K562 (cell line): ENCODE results near the gene LPXN. TPM values are rescaled to one million over a fixed set of nuclear protein-coding genes. Genes with fewer than 3 reads are reported as not detected.

Source experiments
- ATAC-seq: fragments of 200-7000 bp; cut with Tn5 transposase; 3 replicates; pipeline ENCODE4 v1.9.1; 2020; ENCODE audit warnings: moderate library complexity
- BruUV-seq: library from RNA; stranded (reverse); fragments of 400-500 nt; replicated peaks from 2 replicates; lab custom pipeline; 2021; lab: Mats Ljungman, UMichigan
- CTCF ChIA-PET: fragments of 300-600 bp; formaldehyde crosslinking; extraction: SDS; loops from one replicate; lab custom pipeline; 2021; ENCODE audit warnings: low intra/inter-chr PET ratio; lab: Yijun Ruan, JAX
- POLR2A ChIA-PET: fragments of 300-600, 350-650 bp; sonication (Branson Sonifier 250); formaldehyde crosslinking; extraction: SDS; loops from one replicate; lab custom pipeline; 2021; ENCODE audit warnings: antibody characterized with exemption, inconsistent platforms; lab: Yijun Ruan, JAX
- DNase-seq, 4 experiments: peaks; one replicate each; pipeline versions ENCODE4 v3.0.0 to v3.0.0-alpha.2; 2011 to 2018; ENCODE audit warnings: low spot score in 3 of 4, mixed read lengths in 3 of 4; ENCODE audit errors: extremely low read depth in 1 of 4
- FAIRE-seq: peaks from 2 replicates; lab custom pipeline; 2011; peaks lifted over from hg19 to GRCh38; lab: Jason Lieb, UNC
- H2AFZ ChIP-seq: 2 replicates; pipeline ENCODE4 v1.6.0; 2011; ENCODE audit warnings: low read depth, low read length, control low read depth, inconsistent platforms
- H3K27ac ChIP-seq: fragments of 200-600 bp; 3 replicates; pipeline ENCODE4 v1.8.0; 2011; ENCODE audit warnings: low read depth, mild to moderate bottlenecking, control low read depth, inconsistent platforms, low read length, moderate library complexity, mixed read lengths; ENCODE audit errors: extremely low read depth
- H3K27me3 ChIP-seq, 2 experiments: fragments of 300-600 bp in 1 of 2; 2 replicates in 1 of 2; 3 replicates in 1 of 2; pipeline versions ENCODE4 v1.6.0 to v1.8.0; 2011; ENCODE audit warnings: inconsistent platforms in 2 of 2, low read length in 2 of 2, mild to moderate bottlenecking in 1 of 2, mixed read lengths in 1 of 2, moderate library complexity in 1 of 2; ENCODE audit not compliant: control insufficient read depth in 2 of 2, insufficient read depth in 2 of 2
- H3K36me3 ChIP-seq: fragments of 300-600 bp; 3 replicates; pipeline ENCODE4 v1.8.0; 2011; ENCODE audit warnings: mild to moderate bottlenecking, low read length, inconsistent platforms; ENCODE audit not compliant: control insufficient read depth, insufficient read depth
- H3K4me1 ChIP-seq, 2 experiments: fragments of 200-600 bp in 1 of 2; replicated peaks in 1 of 2; 2 replicates in 1 of 2; 3 replicates in 1 of 2; pipeline versions ENCODE4 v1.5.1 to v1.8.0; 2011; ENCODE audit warnings: inconsistent platforms in 2 of 2, low read length in 2 of 2, mild to moderate bottlenecking in 1 of 2, mixed read lengths in 1 of 2, moderate library complexity in 1 of 2; ENCODE audit not compliant: control insufficient read depth in 2 of 2, insufficient read depth in 2 of 2
- H3K4me2 ChIP-seq: 2 replicates; pipeline ENCODE4 v1.6.1; 2011; ENCODE audit warnings: low read length, control low read depth, inconsistent platforms, mixed read lengths; ENCODE audit not compliant: insufficient read depth
- H3K4me3 ChIP-seq: fragments of 200-600 bp; sonication (generic), shearing (Covaris generic); 2 replicates; pipeline ENCODE4 v1.5.1; 2016; ENCODE audit warnings: control low read depth, inconsistent platforms
- H3K79me2 ChIP-seq: fragments of 200-600 bp; 3 replicates; pipeline ENCODE4 v1.8.0; 2011; ENCODE audit warnings: low read length, inconsistent platforms; ENCODE audit not compliant: control insufficient read depth, insufficient read depth
- H3K9ac ChIP-seq, 2 experiments: 2 replicates each; pipeline versions ENCODE4 v1.6.0 to v1.6.1; 2011; ENCODE audit warnings: low read depth in 2 of 2, low read length in 2 of 2, control low read depth in 1 of 2, inconsistent platforms in 1 of 2, mild to moderate bottlenecking in 1 of 2, mixed read lengths in 1 of 2; ENCODE audit not compliant: insufficient read depth in 1 of 2
- H3K9me1 ChIP-seq: one replicate; pipeline ENCODE4 v1.6.0; 2011; ENCODE audit warnings: inconsistent platforms, mild to moderate bottlenecking, low read length, moderate library complexity; ENCODE audit not compliant: control insufficient read depth, insufficient read depth
- H3K9me3 ChIP-seq: replicated peaks from 2 replicates; pipeline ENCODE4 v1.5.1; 2011; ENCODE audit warnings: low read depth, low read length, inconsistent platforms; ENCODE audit not compliant: control insufficient read depth, insufficient read depth
- H4K20me1 ChIP-seq: replicated peaks from 2 replicates; pipeline ENCODE4 v1.6.1; 2011; ENCODE audit warnings: low read length, inconsistent platforms, mixed read lengths; ENCODE audit not compliant: control insufficient read depth, insufficient read depth
- CEBPB ChIP-seq: fragments of 450-650 bp; IDR thresholded peaks from 2 replicates; pipeline ENCODE4 v1.6.1; 2016; ENCODE audit warnings: missing genetic modification characterization, missing compliant biosample characterization
- E2F6 ChIP-seq, 2 experiments: IDR thresholded peaks; 2 replicates each; pipeline ENCODE4 v1.6.1; 2011; ENCODE audit warnings: borderline replicate concordance in 1 of 2, control low read depth in 1 of 2, low read depth in 1 of 2, low read length in 1 of 2, mild to moderate bottlenecking in 1 of 2, mixed read lengths in 1 of 2, moderate library complexity in 1 of 2; ENCODE audit not compliant: insufficient read depth in 1 of 2, insufficient read length in 1 of 2, poor library complexity in 1 of 2, severe bottlenecking in 1 of 2; ENCODE audit errors: extremely low read depth in 1 of 2
- GATA2 ChIP-seq: sonication (generic); formaldehyde crosslinking; IDR thresholded peaks from 2 replicates; pipeline ENCODE4 v1.4.0; 2020; ENCODE audit warnings: mild to moderate bottlenecking, missing genetic modification reagents
- POLR2AphosphoS5 ChIP-seq: IDR thresholded peaks from 2 replicates; pipeline ENCODE4 v1.6.1; 2011; ENCODE audit warnings: mild to moderate bottlenecking, low read depth, low read length, moderate library complexity; ENCODE audit not compliant: control insufficient read depth, insufficient read depth
- RERE ChIP-seq: sonication (generic); formaldehyde crosslinking; IDR thresholded peaks from 2 replicates; pipeline ENCODE4 v1.8.0; 2023; ENCODE audit warnings: missing genetic modification reagents, mild to moderate bottlenecking, borderline replicate concordance
- SIN3B ChIP-seq: fragments of 450-650 bp; IDR thresholded peaks from 2 replicates; pipeline ENCODE4 v1.6.1; 2017; ENCODE audit warnings: low read depth, mild to moderate bottlenecking, moderate library complexity
- USF1 ChIP-seq: sonication (generic); formaldehyde crosslinking; IDR thresholded peaks from 2 replicates; pipeline ENCODE4 v1.9.0; 2022; ENCODE audit warnings: mild to moderate bottlenecking, missing genetic modification reagents
- WGBS: fragments of 100-300 bp; shearing (Covaris generic); methylation state at CpG from one replicate; pipeline ENCODE4 v1.1.6; 2016; ENCODE audit warnings: low coverage, mixed read lengths; ENCODE audit not compliant: insufficient coverage; ENCODE audit errors: missing lambda C conversion rate; 5-methylcytosine and 5-hydroxymethylcytosine counted together
- in situ Hi-C: fragments of 300-500 bp; cut with MboI; formaldehyde crosslinking; loops from 4 replicates; pipeline ENCODE4 v1.15.0; 2018; ENCODE audit warnings: inconsistent platforms, mixed read lengths
- intact Hi-C: fragments of 100-400 bp; cut with micrococcal nuclease; formaldehyde crosslinking; loops from 2 replicates; pipeline ENCODE4 v1.14.2; 2022
- polyA plus RNA-seq, 8 experiments: library from polyadenylated mRNA; depleted of rRNA in 4 of 8; stranded (reverse) in 5 of 8; unstranded in 3 of 8; fragments of >200 nt; fragmentation: Nextera tagmentation in 2 of 8; fragmentation: Illumina TruSeq in 1 of 8; extraction: Ambion mirVana in 2 of 8; extraction: Trizol in 1 of 8; gene quantifications; 2 replicates each; pipeline versions ENCODE4 v1.2.1 to v1.2.3, GENCODE V29; 2011 to 2014; ENCODE audit warnings: inconsistent platforms in 1 of 8, missing spikeins in 1 of 8
- total RNA-seq, 7 experiments: library from RNA; depleted of rRNA in 6 of 7; stranded (reverse); fragments of >200 nt in 6 of 7; fragmentation: Illumina TruSeq in 2 of 7; extraction: Trizol in 2 of 7; gene quantifications; 2 replicates each; pipeline versions ENCODE4 v1.2.1 to v1.2.3, GENCODE V29; 2011 to 2021; ENCODE audit warnings: low replicate concordance in 1 of 7

The LPXN gene
- total and polyA plus RNA-seq, 9 of the 15 experiments (the other 6 are each of a cell fraction or from before 2014, with no cell fraction given): 0.73 to 3.1 (median 2.0) TPM

GRCh38 chr11:58511636-58512035 lies 64.0 kb downstream of the LPXN start:
- no peak overlapping the region for H3K4me3 ChIP-seq
- H3K9me3 ChIP-seq: no peaks in the 10 kb centered on the region
- H4K20me1 ChIP-seq: no peaks in the 10 kb centered on the region
- ChIA-PET POLR2A (interaction anchor here (0.7 kb wide), 1 partner anchor 585 kb away, joined by 3 read pairs; no protein-coding TSS in a partner anchor), CTCF (interaction anchor here (0.7 kb wide), 1 partner anchor 1055 kb away, joined by 3 read pairs; no protein-coding TSS in a partner anchor)
- H3K79me2 ChIP-seq: no peaks in the 10 kb centered on the region
- no peak overlapping the region for H2AFZ ChIP-seq
- in situ Hi-C loops (loop anchor here (10.0 to 25.0 kb wide), 3 partner anchors 699 to 1167 kb away; partner anchors contain the start of genes CLP1 and ZDHHC5), intact Hi-C loops (loop anchor here (5.0 to 10.0 kb wide), 2 partner anchors 677 to 1164 kb away; no protein-coding TSS in a partner anchor)
- FAIRE-seq (no peak), ATAC-seq (no peak), DNase-seq (no peak)
- H3K27ac ChIP-seq: no peak overlapping the region
- 6% methylated on average over 3 of the region's 3 CpGs for WGBS
- no peaks in the 10 kb centered on the region for H3K9me1 ChIP-seq
- no peaks in the 10 kb centered on the region for H3K4me1 ChIP-seq
- no peaks in the 10 kb centered on the region for H3K27me3 ChIP-seq
- no peak overlapping the region for H3K4me2 ChIP-seq
- no peaks in the 10 kb centered on the region for H3K36me3 ChIP-seq
- H3K9ac ChIP-seq: no peak overlapping the region
- BruUV-seq: no TSS peak
- TF ChIP-seq E2F6 (IDR thresholded peaks at IDR 0.05; ENCODE audit: borderline replicate concordance in 1 of 2, extremely low read depth in 1 of 2, insufficient read depth in 1 of 2, insufficient read length in 1 of 2, low read depth in 1 of 2, low read length in 1 of 2, poor library complexity in 1 of 2, severe bottlenecking in 1 of 2) (no peak), RERE (CRISPR knock-in tag) (no peak), SIN3B (no peak), GATA2 (CRISPR knock-in tag) (no peak), CEBPB (tag) (no peak), POLR2AphosphoS5 (no peak), USF1 (CRISPR knock-in tag) (no peak)
